ENCODE data around the gene STOML2. TPM values are rescaled to one million over a fixed set of nuclear protein-coding genes. Genes with fewer than 3 reads are reported as not detected.
A peak's percentile ranks its signal among the peaks of the same experiment; 100 is the strongest.
"Not testable (repeated sequence)": the region's sequence is repeated elsewhere in the genome, so short reads cannot be mapped to it uniquely, and the experiment has no call there.

The STOML2 gene
- 153 and 167 TPM in 2 replicates for total RNA-seq

GRCh38 chr9:35102769-35103659, at the start of gene STOML2:
TSS of gene STOML2 (minus strand) at chr9:35103131. CDS start at chr9:35103094, 37 bp downstream.
- peak; percentile 97 to 98 for DNase-seq (ENCODE audit: low read depth in 2 of 2)

GRCh38 chr9:35147941-35148563, 45.1 kb upstream of the STOML2 start:
- DNase-seq (ENCODE audit: low read depth in 2 of 2), result not testable (repeated sequence)

GRCh38 chr9:35142037-35142436, 39.1 kb upstream of the STOML2 start:
- DNase-seq (ENCODE audit: low read depth in 2 of 2), result no peak

GRCh38 chr9:35140093-35140492, 37.2 kb upstream of the STOML2 start:
- DNase-seq (ENCODE audit: low read depth in 2 of 2), result no peak

- DNase-seq (ENCODE audit: low read depth in 2 of 2), result no peak
These were observed 33.9 kb upstream of the STOML2 start for GRCh38 chr9:35136866-35137265.

- no peak for DNase-seq (ENCODE audit: low read depth in 2 of 2)
These were observed 33.1 kb upstream of the STOML2 start for GRCh38 chr9:35135988-35136387.

GRCh38 chr9:35134920-35135319, 32.0 kb upstream of the STOML2 start:
- no peak for DNase-seq (ENCODE audit: low read depth in 2 of 2)

- peak; percentile 93 to 94 for DNase-seq (ENCODE audit: low read depth in 2 of 2)
These were observed 14.1 kb upstream of the STOML2 start for GRCh38 chr9:35116898-35117551.

GRCh38 chr9:35116539-35116897, 13.6 kb upstream of the STOML2 start:
- DNase-seq (ENCODE audit: low read depth in 2 of 2), result no peak

GRCh38 chr9:35115680-35116538, 13.0 kb upstream of the STOML2 start, which contains the start of gene ATOSB:
TSS of gene ATOSB (minus strand) at chr9:35115862. CDS start at chr9:35108274, 7,588 bp downstream.
- peak; percentile 94 to 97 for DNase-seq (ENCODE audit: low read depth in 2 of 2)

GRCh38 chr9:35114840-35115628, 12.1 kb upstream of the STOML2 start:
- peak in 1 of 2 donors; percentile 61 for DNase-seq (ENCODE audit: low read depth in 2 of 2)

GRCh38 chr9:35114113-35114839, 11.3 kb upstream of the STOML2 start:
- DNase-seq (ENCODE audit: low read depth in 2 of 2), result peak in 1 of 2 donors; percentile 97

- DNase-seq (ENCODE audit: low read depth in 2 of 2), result peak; percentile 31 to 68
These were observed 9.5 kb upstream of the STOML2 start for GRCh38 chr9:35112257-35113020.

GRCh38 chr9:35111001-35111933, 8.3 kb upstream of the STOML2 start:
- peak; percentile 99 for DNase-seq (ENCODE audit: low read depth in 2 of 2)

GRCh38 chr9:35110327-35110761, 7.4 kb upstream of the STOML2 start:
- peak; percentile 55 to 70 for DNase-seq (ENCODE audit: low read depth in 2 of 2)

- DNase-seq (ENCODE audit: low read depth in 2 of 2), result no peak
These were observed 6.1 kb upstream of the STOML2 start for GRCh38 chr9:35108946-35109575.

- no peak for DNase-seq (ENCODE audit: low read depth in 2 of 2)
These were observed 5.5 kb upstream of the STOML2 start for GRCh38 chr9:35108461-35108860.
